ENCODE measurements around the gene MYO9A.

DNA sequence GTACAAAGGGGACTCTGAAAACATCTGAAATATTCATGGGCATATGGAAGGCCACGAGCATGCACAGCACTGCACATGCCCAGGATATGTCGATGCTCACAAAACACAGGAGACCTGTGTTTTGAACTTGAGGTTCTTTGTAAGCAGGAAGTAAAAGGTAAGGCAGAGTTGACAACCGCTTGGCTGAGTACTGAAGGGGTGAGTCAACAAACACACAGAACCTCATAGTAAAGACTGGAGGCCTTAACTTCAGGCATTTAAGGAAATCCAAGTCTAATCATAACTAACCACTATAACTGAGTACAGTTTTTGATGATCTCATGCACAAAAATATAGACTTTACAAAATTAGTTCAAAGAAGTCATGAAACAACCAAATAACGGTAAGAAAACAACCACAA, 80.6 kb downstream of the MYO9A start:
- no peak for TF ChIP-seq EZH2 (IDR thresholded peaks at IDR 0.05; ENCODE audit: borderline replicate concordance, low read depth, low read length, poor library complexity, severe bottlenecking)
- TF ChIP-seq, protein P1, sequence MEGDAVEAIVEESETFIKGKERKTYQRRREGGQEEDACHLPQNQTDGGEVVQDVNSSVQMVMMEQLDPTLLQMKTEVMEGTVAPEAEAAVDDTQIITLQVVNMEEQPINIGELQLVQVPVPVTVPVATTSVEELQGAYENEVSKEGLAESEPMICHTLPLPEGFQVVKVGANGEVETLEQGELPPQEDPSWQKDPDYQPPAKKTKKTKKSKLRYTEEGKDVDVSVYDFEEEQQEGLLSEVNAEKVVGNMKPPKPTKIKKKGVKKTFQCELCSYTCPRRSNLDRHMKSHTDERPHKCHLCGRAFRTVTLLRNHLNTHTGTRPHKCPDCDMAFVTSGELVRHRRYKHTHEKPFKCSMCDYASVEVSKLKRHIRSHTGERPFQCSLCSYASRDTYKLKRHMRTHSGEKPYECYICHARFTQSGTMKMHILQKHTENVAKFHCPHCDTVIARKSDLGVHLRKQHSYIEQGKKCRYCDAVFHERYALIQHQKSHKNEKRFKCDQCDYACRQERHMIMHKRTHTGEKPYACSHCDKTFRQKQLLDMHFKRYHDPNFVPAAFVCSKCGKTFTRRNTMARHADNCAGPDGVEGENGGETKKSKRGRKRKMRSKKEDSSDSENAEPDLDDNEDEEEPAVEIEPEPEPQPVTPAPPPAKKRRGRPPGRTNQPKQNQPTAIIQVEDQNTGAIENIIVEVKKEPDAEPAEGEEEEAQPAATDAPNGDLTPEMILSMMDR (conservative IDR thresholded peaks at IDR 0.05; ENCODE audit: low read depth, low read length) = no peak
